ENCODE results near the gene PRRX1.
A peak's percentile ranks its signal among the peaks of the same experiment; 100 is the strongest.

PRRX1 gene

GRCh38 chr1:170703591-170703990, 39.7 kb downstream of the PRRX1 start:
- Mint-ChIP-seq H3K4me1 (peaks cover 63% of the 10 kb centered on the region), H3K27ac (peak overlapping the region; percentile 39 to 88 (median 84)), H3K9me3 (no peaks in the 10 kb centered on the region), H3K27me3 (ENCODE audit: low read depth) (no peaks in the 10 kb centered on the region), H3K4me3 (no peak overlapping the region), H3K36me3 (ENCODE audit: low read depth) (peaks cover 9% of the 10 kb centered on the region)
- TF ChIP-seq, protein P1, sequence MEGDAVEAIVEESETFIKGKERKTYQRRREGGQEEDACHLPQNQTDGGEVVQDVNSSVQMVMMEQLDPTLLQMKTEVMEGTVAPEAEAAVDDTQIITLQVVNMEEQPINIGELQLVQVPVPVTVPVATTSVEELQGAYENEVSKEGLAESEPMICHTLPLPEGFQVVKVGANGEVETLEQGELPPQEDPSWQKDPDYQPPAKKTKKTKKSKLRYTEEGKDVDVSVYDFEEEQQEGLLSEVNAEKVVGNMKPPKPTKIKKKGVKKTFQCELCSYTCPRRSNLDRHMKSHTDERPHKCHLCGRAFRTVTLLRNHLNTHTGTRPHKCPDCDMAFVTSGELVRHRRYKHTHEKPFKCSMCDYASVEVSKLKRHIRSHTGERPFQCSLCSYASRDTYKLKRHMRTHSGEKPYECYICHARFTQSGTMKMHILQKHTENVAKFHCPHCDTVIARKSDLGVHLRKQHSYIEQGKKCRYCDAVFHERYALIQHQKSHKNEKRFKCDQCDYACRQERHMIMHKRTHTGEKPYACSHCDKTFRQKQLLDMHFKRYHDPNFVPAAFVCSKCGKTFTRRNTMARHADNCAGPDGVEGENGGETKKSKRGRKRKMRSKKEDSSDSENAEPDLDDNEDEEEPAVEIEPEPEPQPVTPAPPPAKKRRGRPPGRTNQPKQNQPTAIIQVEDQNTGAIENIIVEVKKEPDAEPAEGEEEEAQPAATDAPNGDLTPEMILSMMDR (IDR thresholded peaks at IDR 0.05; ENCODE audit: unreplicated experiment in 3 of 3), result no peak

- Mint-ChIP-seq H3K4me1 (peaks cover 57% of the 10 kb centered on the region), H3K27me3 (ENCODE audit: low read depth) (no peaks in the 10 kb centered on the region), H3K36me3 (ENCODE audit: low read depth) (peaks cover 9% of the 10 kb centered on the region), H3K4me3 (peak overlapping the region in 1 of 3 experiments; percentile 9), H3K9me3 (no peaks in the 10 kb centered on the region), H3K27ac (peak overlapping the region; percentile 75 to 88 (median 88))
- TF ChIP-seq, protein P1 (IDR thresholded peaks at IDR 0.05; ENCODE audit: unreplicated experiment in 3 of 3), result no peak
These were observed 40.3 kb downstream of the PRRX1 start for GRCh38 chr1:170704256-170704655.

DNA sequence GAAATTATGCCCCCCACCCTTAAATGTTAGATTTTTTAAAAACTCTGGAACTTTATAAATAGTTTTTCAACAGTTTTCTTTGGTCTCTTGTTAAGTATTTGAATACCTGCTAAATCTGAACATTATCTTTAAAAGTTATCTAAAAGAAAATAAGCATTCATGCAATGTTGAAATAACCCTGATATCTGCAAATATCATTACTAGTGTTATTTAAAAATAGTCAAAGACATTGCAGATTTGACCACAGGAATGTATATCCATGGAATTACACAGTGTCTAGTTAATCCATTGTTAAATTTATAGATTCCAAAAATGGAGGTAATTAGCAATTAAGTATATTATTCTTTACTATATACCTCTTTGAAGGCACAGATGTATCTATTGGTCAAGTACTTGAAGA, 42.0 kb downstream of the PRRX1 start:
- Mint-ChIP-seq H3K9me3 (no peaks in the 10 kb centered on the region), H3K4me1 (peaks cover 43% of the 10 kb centered on the region), H3K27me3 (ENCODE audit: low read depth) (no peaks in the 10 kb centered on the region), H3K4me3 (no peak overlapping the region), H3K36me3 (ENCODE audit: low read depth) (peaks cover 12% of the 10 kb centered on the region), H3K27ac (peak overlapping the region; percentile 58 to 66 (median 61))
- TF ChIP-seq, protein P1 (IDR thresholded peaks at IDR 0.05; ENCODE audit: unreplicated experiment in 3 of 3), result no peak

DNA sequence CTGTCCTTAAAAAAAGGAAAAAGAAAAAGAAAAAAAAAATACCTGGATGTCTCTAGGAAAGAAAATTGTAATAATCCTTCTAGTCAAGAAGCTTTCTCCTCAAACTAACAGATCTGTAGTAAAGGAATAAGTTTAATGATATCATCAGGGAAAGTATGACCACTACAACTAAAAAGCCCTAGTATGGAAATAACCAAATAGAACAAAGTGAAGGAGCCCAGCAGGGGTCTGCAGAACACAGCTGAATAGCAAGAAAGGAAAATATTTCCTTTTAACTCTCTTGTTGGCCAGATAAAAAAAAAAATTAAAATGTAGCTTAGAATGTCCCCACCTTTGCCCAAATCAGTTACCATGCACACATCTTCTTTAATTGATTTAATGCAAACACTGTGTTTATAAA, 43.2 kb downstream of the PRRX1 start:
- no peaks in the 10 kb centered on the region for H3K27me3 Mint-ChIP-seq (ENCODE audit: low read depth)
- peak overlapping the region in 1 of 3 experiments; percentile 21 for H3K27ac Mint-ChIP-seq
- no peak overlapping the region for H3K4me3 Mint-ChIP-seq
- peaks cover 37% of the 10 kb centered on the region for H3K4me1 Mint-ChIP-seq
- peaks cover 18% of the 10 kb centered on the region for H3K36me3 Mint-ChIP-seq (ENCODE audit: low read depth)
- no peaks in the 10 kb centered on the region for H3K9me3 Mint-ChIP-seq
- TF ChIP-seq, protein P1 (IDR thresholded peaks at IDR 0.05; ENCODE audit: unreplicated experiment in 3 of 3), result no peak

- no peak overlapping the region for H3K4me3 Mint-ChIP-seq
- no peaks in the 10 kb centered on the region for H3K9me3 Mint-ChIP-seq
- H3K36me3 Mint-ChIP-seq (ENCODE audit: low read depth), result peaks cover 22% of the 10 kb centered on the region
- H3K4me1 Mint-ChIP-seq, result peaks cover 27% of the 10 kb centered on the region
- H3K27me3 Mint-ChIP-seq (ENCODE audit: low read depth), result no peaks in the 10 kb centered on the region
- H3K27ac Mint-ChIP-seq, result peak overlapping the region in 1 of 3 experiments; percentile 33
- TF ChIP-seq, protein P1 (IDR thresholded peaks at IDR 0.05; ENCODE audit: unreplicated experiment in 3 of 3), result no peak
These were observed 44.2 kb downstream of the PRRX1 start for GRCh38 chr1:170707959-170708655.

GRCh38 chr1:170711682-170712081, 47.8 kb downstream of the PRRX1 start:
- H3K4me3 Mint-ChIP-seq, result no peak overlapping the region
- TF ChIP-seq, protein P1 (IDR thresholded peaks at IDR 0.05; ENCODE audit: unreplicated experiment in 3 of 3), result no peak
- peaks cover 27% of the 10 kb centered on the region for H3K4me1 Mint-ChIP-seq
- H3K27me3 Mint-ChIP-seq (ENCODE audit: low read depth), result no peaks in the 10 kb centered on the region
- no peaks in the 10 kb centered on the region for H3K9me3 Mint-ChIP-seq
- H3K36me3 Mint-ChIP-seq (ENCODE audit: low read depth), result peaks cover 24% of the 10 kb centered on the region
- no peak overlapping the region for H3K27ac Mint-ChIP-seq
